ENCODE data around the gene ITPA. TPM values are rescaled to one million over a fixed set of nuclear protein-coding genes. Genes with fewer than 3 reads are reported as not detected.

Gene ITPA
- total and polyA plus RNA-seq, 2 of the 13 experiments (the other 11 are each of a cell fraction or from before 2014, with no cell fraction given) = 60.1 to 103 TPM

DNA sequence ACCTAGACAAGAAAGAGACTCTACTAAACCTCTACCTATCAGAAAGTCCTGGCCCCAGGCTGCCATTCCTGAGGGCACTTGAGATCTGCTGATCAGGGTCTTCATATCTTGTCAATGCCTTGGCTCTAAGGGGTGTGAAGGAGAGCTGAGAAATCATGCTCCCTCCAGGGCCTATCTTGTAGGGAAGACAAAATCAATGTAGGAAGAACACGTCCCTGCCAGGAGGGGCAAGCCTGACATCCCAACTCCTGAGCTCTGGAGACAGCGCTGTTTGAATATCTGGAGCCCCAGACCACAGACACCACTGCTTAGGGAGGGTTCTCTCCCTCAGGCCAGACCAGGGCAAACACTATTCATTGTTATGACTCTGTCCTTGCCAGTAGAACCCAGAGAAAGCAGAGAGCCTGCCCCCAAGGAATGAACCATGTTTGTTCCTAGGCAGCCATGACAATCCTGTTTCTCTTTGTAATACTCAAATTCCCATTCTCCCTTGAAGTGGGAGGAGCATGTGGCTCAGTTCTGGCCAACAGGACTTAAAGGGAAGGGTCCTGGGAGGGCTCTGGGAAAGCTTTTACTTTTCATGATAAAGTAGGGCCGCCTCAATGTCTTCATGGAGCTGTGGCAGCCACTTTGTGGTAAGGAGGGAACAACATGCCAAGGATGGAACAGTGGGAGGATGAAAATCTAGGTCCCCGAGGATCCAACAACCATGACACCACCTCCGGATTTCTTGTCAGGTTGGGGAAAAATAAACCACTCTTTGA lies 47.8 kb upstream of the ITPA start:
- H3K79me2 ChIP-seq (ENCODE audit: insufficient read depth, low read length) = peaks cover 34% of the 10 kb centered on the region
- in situ Hi-C loops (cut with HindIII; ENCODE audit: extremely low pct_ligation_motif_present, low pct_unique_long_range_greater_than_20kb) = no loop called here
- no peaks in the 10 kb centered on the region; a peak in 1 of 5 replicates for H3K27me3 ChIP-seq (ENCODE audit: control insufficient read depth in 1 of 2, insufficient read depth in 2 of 2, low read length in 2 of 2)
- H3K4me3 ChIP-seq (replicated peaks in 1 of 3; ENCODE audit: insufficient read depth in 1 of 3, low read depth in 2 of 3, low read length in 3 of 3) = peak overlapping the region; percentile 0 to 59 (median 29); a peak in 5 of 6 replicates
- H3K9me3 ChIP-seq (ENCODE audit: low read length) = no peaks in the 10 kb centered on the region
- peaks cover 61% of the 10 kb centered on the region for H3K4me1 ChIP-seq (ENCODE audit: insufficient read depth, low read length)
- H3K36me3 ChIP-seq (replicated peaks in 1 of 2; ENCODE audit: control insufficient read depth in 1 of 2, insufficient read depth in 2 of 2, low read length in 2 of 2) = peaks cover 0 to 2% of the 10 kb centered on the region in 2 experiments; a peak in 1 of 5 replicates
- peak overlapping the region; percentile 1 for H2AFZ ChIP-seq (ENCODE audit: low read length)
- BruUV-seq (replicated peaks) = no TSS peak
- peaks cover 27% of the 10 kb centered on the region for H4K20me1 ChIP-seq (ENCODE audit: insufficient read depth, low read length)
- H3K9ac ChIP-seq (ENCODE audit: insufficient read depth, low read depth, low read length) = peak overlapping the region; percentile 52
- peak overlapping the region; percentile 25 for H3K27ac ChIP-seq (ENCODE audit: extremely low read length, insufficient read depth, low read length)
- peak overlapping the region; percentile 90 for H3K4me2 ChIP-seq (ENCODE audit: low read depth, low read length)
- FAIRE-seq = peak; percentile 64
- DNase-seq (ENCODE audit: low spot score) = peak; percentile 54
- ChIA-PET POLR2A (interaction anchor here (0.6 to 6.6 kb wide), 12 partner anchors 9 to 58 kb away, joined by 3 to 81 read pairs (median 7); partner anchors contain the start of genes ITPA and LZTS3), CTCF (ENCODE audit: low intra/inter-chr PET ratio, low total read pairs) (no interaction called here)
- intact Hi-C loops (cut with micrococcal nuclease; ENCODE audit: unreplicated experiment) = loop anchor here (1.0 to 10.0 kb wide), 2 partner anchors 10 to 83 kb away; no protein-coding TSS in a partner anchor
- WGBS (ENCODE audit: low lambda C conversion rate) = 40% methylated on average over 5 of the region's 5 CpGs
- peak; percentile 11 for ATAC-seq
- TF ChIP-seq TCF12 (IDR thresholded peaks at IDR 0.05) = no peak
- no peak for TF ChIP-seq TCF12 (CRISPR knock-in tag; IDR thresholded peaks at IDR 0.05)
- TF ChIP-seq, protein P1, sequence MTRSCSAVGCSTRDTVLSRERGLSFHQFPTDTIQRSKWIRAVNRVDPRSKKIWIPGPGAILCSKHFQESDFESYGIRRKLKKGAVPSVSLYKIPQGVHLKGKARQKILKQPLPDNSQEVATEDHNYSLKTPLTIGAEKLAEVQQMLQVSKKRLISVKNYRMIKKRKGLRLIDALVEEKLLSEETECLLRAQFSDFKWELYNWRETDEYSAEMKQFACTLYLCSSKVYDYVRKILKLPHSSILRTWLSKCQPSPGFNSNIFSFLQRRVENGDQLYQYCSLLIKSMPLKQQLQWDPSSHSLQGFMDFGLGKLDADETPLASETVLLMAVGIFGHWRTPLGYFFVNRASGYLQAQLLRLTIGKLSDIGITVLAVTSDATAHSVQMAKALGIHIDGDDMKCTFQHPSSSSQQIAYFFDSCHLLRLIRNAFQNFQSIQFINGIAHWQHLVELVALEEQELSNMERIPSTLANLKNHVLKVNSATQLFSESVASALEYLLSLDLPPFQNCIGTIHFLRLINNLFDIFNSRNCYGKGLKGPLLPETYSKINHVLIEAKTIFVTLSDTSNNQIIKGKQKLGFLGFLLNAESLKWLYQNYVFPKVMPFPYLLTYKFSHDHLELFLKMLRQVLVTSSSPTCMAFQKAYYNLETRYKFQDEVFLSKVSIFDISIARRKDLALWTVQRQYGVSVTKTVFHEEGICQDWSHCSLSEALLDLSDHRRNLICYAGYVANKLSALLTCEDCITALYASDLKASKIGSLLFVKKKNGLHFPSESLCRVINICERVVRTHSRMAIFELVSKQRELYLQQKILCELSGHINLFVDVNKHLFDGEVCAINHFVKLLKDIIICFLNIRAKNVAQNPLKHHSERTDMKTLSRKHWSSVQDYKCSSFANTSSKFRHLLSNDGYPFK (CRISPR knock-in tag; IDR thresholded peaks at IDR 0.05; ENCODE audit: borderline replicate concordance) = 0 out of 2 replicates have a peak, but pooled peaks have one; percentile 22
- TF ChIP-seq, protein P2, sequence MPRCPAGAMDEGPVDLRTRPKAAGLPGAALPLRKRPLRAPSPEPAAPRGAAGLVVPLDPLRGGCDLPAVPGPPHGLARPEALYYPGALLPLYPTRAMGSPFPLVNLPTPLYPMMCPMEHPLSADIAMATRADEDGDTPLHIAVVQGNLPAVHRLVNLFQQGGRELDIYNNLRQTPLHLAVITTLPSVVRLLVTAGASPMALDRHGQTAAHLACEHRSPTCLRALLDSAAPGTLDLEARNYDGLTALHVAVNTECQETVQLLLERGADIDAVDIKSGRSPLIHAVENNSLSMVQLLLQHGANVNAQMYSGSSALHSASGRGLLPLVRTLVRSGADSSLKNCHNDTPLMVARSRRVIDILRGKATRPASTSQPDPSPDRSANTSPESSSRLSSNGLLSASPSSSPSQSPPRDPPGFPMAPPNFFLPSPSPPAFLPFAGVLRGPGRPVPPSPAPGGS (CRISPR knock-in tag; IDR thresholded peaks at IDR 0.05) = peak; percentile 68; the same call in 1 of the 2 replicates
- TF ChIP-seq ZNF607 (CRISPR knock-in tag; IDR thresholded peaks at IDR 0.05; ENCODE audit: borderline replicate concordance) = 0 out of 2 replicates have a peak, but pooled peaks have one; percentile 52
- 0 out of 4 replicates have a peak, but pooled peaks of 1 of the 2 experiments have one; percentile 7 for TF ChIP-seq HMGXB4 (CRISPR knock-in tag; IDR thresholded peaks at IDR 0.05; ENCODE audit: borderline replicate concordance in 1 of 2, low read depth in 1 of 2)
- peak; percentile 44 for TF ChIP-seq SALL1 (CRISPR knock-in tag; IDR thresholded peaks at IDR 0.05)
- TF ChIP-seq SAP130 (CRISPR knock-in tag; IDR thresholded peaks at IDR 0.05; ENCODE audit: low read depth) = peak; percentile 30
- TF ChIP-seq SMYD3 (CRISPR knock-in tag; IDR thresholded peaks at IDR 0.05) = no peak
- no peak for TF ChIP-seq FOXM1 (CRISPR knock-in tag; IDR thresholded peaks at IDR 0.05)
- TF ChIP-seq ZNF761 (CRISPR knock-in tag; conservative IDR thresholded peaks at IDR 0.05) = no peak
- 0 out of 2 replicates have a peak, but pooled peaks have one; percentile 61 for TF ChIP-seq KDM1A (CRISPR knock-in tag; IDR thresholded peaks at IDR 0.05)
- TF ChIP-seq AHR (CRISPR knock-in tag; IDR thresholded peaks at IDR 0.05) = no peak
- TF ChIP-seq ZNF615 (CRISPR knock-in tag; IDR thresholded peaks at IDR 0.05; ENCODE audit: borderline replicate concordance) = 0 out of 2 replicates have a peak, but pooled peaks have one; percentile 52
- peak; percentile 40; the same call in 1 of the 2 replicates for TF ChIP-seq HDAC1 (CRISPR knock-in tag; IDR thresholded peaks at IDR 0.05)
- no peak for TF ChIP-seq HNF4A (CRISPR knock-in tag; IDR thresholded peaks at IDR 0.05)
- no peak for TF ChIP-seq IKZF1 (IDR thresholded peaks at IDR 0.05)
- TF ChIP-seq THAP11 (CRISPR knock-in tag; IDR thresholded peaks at IDR 0.05) = peak; percentile 59; the same call in 1 of the 2 replicates
- peak; percentile 3; the same call in 1 of the 2 replicates for TF ChIP-seq TARDBP (CRISPR knock-in tag; IDR thresholded peaks at IDR 0.05)

All from HepG2 (cell line).